ENCODE results near the gene OTUD7B. TPM values are rescaled to one million over a fixed set of nuclear protein-coding genes. Genes with fewer than 3 reads are reported as not detected.

Gene OTUD7B
- total and polyA plus RNA-seq, 2 of the 8 experiments (the other 6 are each of a cell fraction or from before 2014, with no cell fraction given) = 4.2 to 21.5 TPM

- Histone ChIP-seq H3K4ac (replicated peaks; ENCODE audit: insufficient read length, low read depth, low read length) (no peak overlapping the region), H3K36me3 (ENCODE audit: control insufficient read depth in 2 of 4, insufficient read depth in 4 of 4, low read length in 3 of 4) (peaks cover 7 to 36% (median 25%) of the 10 kb centered on the region in 4 experiments; a peak in 5 of 8 replicates), H4K91ac (replicated peaks; ENCODE audit: insufficient read length, low read length) (no peak overlapping the region), H3K4me3 (ENCODE audit: extremely low read depth in 1 of 4, insufficient read depth in 2 of 4, low read depth in 3 of 4, low read length in 4 of 4) (no peak overlapping the region), H3K18ac (ENCODE audit: extremely low read depth, low read length) (no peak overlapping the region), H2AK5ac (ENCODE audit: low read depth, low read length) (no peak overlapping the region), H4K5ac (ENCODE audit: insufficient read length, low read depth, low read length) (no peak overlapping the region), H3K23me2 (ENCODE audit: low read depth, low read length) (no peaks in the 10 kb centered on the region), H2BK5ac (ENCODE audit: low read depth, low read length) (no peak overlapping the region), H2BK20ac (ENCODE audit: low read length) (no peak overlapping the region), H3K79me2 (ENCODE audit: control insufficient read depth in 1 of 2, insufficient read depth in 2 of 2, low read length in 2 of 2) (no peaks in the 10 kb centered on the region), H2BK120ac (replicated peaks; ENCODE audit: low read depth, low read length) (no peak overlapping the region), H3K4me1 (replicated peaks in 1 of 4; ENCODE audit: control insufficient read depth in 3 of 4, insufficient read depth in 4 of 4, low read length in 3 of 4) (peaks cover 0 to 3% (median 0%) of the 10 kb centered on the region in 4 experiments; a peak in 1 of 7 replicates), H4K8ac (ENCODE audit: extremely low read depth, insufficient read depth, low read length) (no peak overlapping the region), H3K9ac (replicated peaks in 1 of 4; ENCODE audit: extremely low read depth in 1 of 4, low read depth in 3 of 4, low read length in 3 of 4) (no peak overlapping the region), H3K23ac (ENCODE audit: insufficient read length) (no peak overlapping the region), H2BK12ac (ENCODE audit: low read depth, low read length) (no peak overlapping the region), H3K4me2 (ENCODE audit: insufficient read depth in 1 of 2, low read depth in 2 of 2, low read length in 2 of 2) (no peak overlapping the region), H3K9me3 (ENCODE audit: insufficient read depth in 2 of 2, low read depth in 1 of 2, low read length in 1 of 2) (no peaks in the 10 kb centered on the region), H3K27ac (ENCODE audit: low read depth, low read length) (no peak overlapping the region), H3K14ac (ENCODE audit: insufficient read length) (no peak overlapping the region), H4K20me1 (replicated peaks in 1 of 2; ENCODE audit: control insufficient read depth in 1 of 2, insufficient read depth in 2 of 2, low read length in 2 of 2) (no peaks in the 10 kb centered on the region), H3K79me1 (ENCODE audit: low read depth, low read length) (no peaks in the 10 kb centered on the region; the same call in 1 of the 2 replicates), H2AFZ (ENCODE audit: low read length) (no peak overlapping the region), H3K27me3 (replicated peaks in 1 of 4; ENCODE audit: control insufficient read depth in 3 of 4, extremely low read depth in 1 of 4, insufficient read depth in 3 of 4, low read length in 3 of 4) (no peaks in the 10 kb centered on the region), H3K56ac (replicated peaks; ENCODE audit: insufficient read length, low read depth, low read length) (no peak overlapping the region), H2BK15ac (ENCODE audit: low read length) (no peak overlapping the region)
- DNase-seq (ENCODE audit: low read depth in 1 of 2, low spot score in 2 of 2) (no peak), FAIRE-seq (no peak)
- ChIA-PET CTCF (ENCODE audit: partially characterized antibody) (no interaction called here), POLR2A (ENCODE audit: partially characterized antibody) (interaction anchor here (1.0 to 3.3 kb wide), 4 partner anchors 11 to 97 kb away, joined by 3 to 10 read pairs (median 4); partner anchors contain the start of gene SV2A)
- 94% methylated on average over 10 of the region's 10 CpGs; no CpG with 5 or more reads in 1 of the 2 experiments for whole genome bisulfite sequencing, 2 experiments (ENCODE audit: extremely low coverage in 1 of 2, insufficient coverage in 1 of 2, insufficient read length in 1 of 2, insufficient replicate concordance in 2 of 2, low coverage in 1 of 2, low lambda C conversion rate in 2 of 2, missing lambda C conversion rate in 1 of 2)
- no peak for TF ChIP-seq HDAC6 (IDR thresholded peaks at IDR 0.05; ENCODE audit: low read depth, low read length)
- TF ChIP-seq KDM4A (IDR thresholded peaks at IDR 0.05; ENCODE audit: low read depth, low read length, severe bottlenecking) = no peak
- no peak for TF ChIP-seq RXRA (IDR thresholded peaks at IDR 0.05; ENCODE audit: insufficient read depth, low read depth, low read length)
- no peak for TF ChIP-seq RFX5 (IDR thresholded peaks at IDR 0.05; ENCODE audit: borderline replicate concordance, low read depth, low read length)
- TF ChIP-seq EZH2 (IDR thresholded peaks at IDR 0.05; ENCODE audit: low read depth, low read length, severe bottlenecking) = no peak
- no peak for TF ChIP-seq ATF3 (IDR thresholded peaks at IDR 0.05; ENCODE audit: insufficient read depth, low read depth, low read length)
- TF ChIP-seq TBP (IDR thresholded peaks at IDR 0.05; ENCODE audit: low read depth, low read length) = no peak
- TF ChIP-seq GABPA (IDR thresholded peaks at IDR 0.05; ENCODE audit: borderline replicate concordance, insufficient read depth, low read length) = no peak
- TF ChIP-seq TEAD4 (IDR thresholded peaks at IDR 0.05; ENCODE audit: low read depth, low read length) = no peak
- TF ChIP-seq SP4 (IDR thresholded peaks at IDR 0.05; ENCODE audit: low read length) = no peak
- TF ChIP-seq SRF (IDR thresholded peaks at IDR 0.05; ENCODE audit: low read depth, low read length) = no peak
- TF ChIP-seq SAP30 (IDR thresholded peaks at IDR 0.05; ENCODE audit: insufficient read depth, insufficient replicate concordance, low read length) = no peak
Observed at GRCh38 chr1:149906570-149907075, 103.9 kb downstream of the OTUD7B start.

Measured in H1 (cell line).